ENCODE data around the gene DNAJC5.
"Not testable (repeated sequence)": the region's sequence is repeated elsewhere in the genome, so short reads cannot be mapped to it uniquely, and the experiment has no call there.

Gene DNAJC5

GRCh38 chr20:63913768-63914167 lies 18.8 kb downstream of the DNAJC5 start:
- Histone ChIP-seq H2AFZ (ENCODE audit: low read depth, low read length, severe bottlenecking) (no peak overlapping the region), H3F3A (ENCODE audit: insufficient read depth) (0 out of 2 replicates have a peak, but pooled peaks cover 4% of the 10 kb centered on the region), H3K9me3 (ENCODE audit: insufficient read depth, low read length) (0 out of 2 replicates have a peak, but pooled peaks cover 5% of the 10 kb centered on the region), H3K9me2 (replicated peaks; ENCODE audit: insufficient read depth, low read length) (no peaks in the 10 kb centered on the region), H3K9ac (ENCODE audit: low read length) (no peak overlapping the region), H3K36me3 (ENCODE audit: low read length) (no peaks in the 10 kb centered on the region), H3K27ac (ENCODE audit: low read depth, low read length) (no peak overlapping the region), H3K4me2 (ENCODE audit: low read depth, low read length, poor library complexity, severe bottlenecking) (no peak overlapping the region), H3K4me3 (ENCODE audit: insufficient read depth, low read length, poor library complexity, severe bottlenecking) (no peak overlapping the region), H4K20me1 (ENCODE audit: low read depth, low read length) (no peaks in the 10 kb centered on the region; the same call in 1 of the 2 replicates), H3K27me3 (ENCODE audit: low read length) (no peaks in the 10 kb centered on the region), H3K79me2 (ENCODE audit: insufficient read depth, low read length) (peaks cover 88% of the 10 kb centered on the region)
- TF ChIP-seq CTCF (IDR thresholded peaks at IDR 0.05; ENCODE audit: insufficient read depth, low read length, poor library complexity, severe bottlenecking) (no peak), EZH2phosphoT487 (conservative IDR thresholded peaks at IDR 0.05; ENCODE audit: low read length) (no peak)

GRCh38 chr20:63915471-63915870 lies 20.5 kb downstream of the DNAJC5 start:
- Histone ChIP-seq H3K4me2 (ENCODE audit: low read depth, low read length, poor library complexity, severe bottlenecking) (no peak overlapping the region), H3K4me3 (ENCODE audit: insufficient read depth, low read length, poor library complexity, severe bottlenecking) (no peak overlapping the region), H3K36me3 (ENCODE audit: low read length) (no peaks in the 10 kb centered on the region), H3F3A (ENCODE audit: insufficient read depth) (0 out of 2 replicates have a peak, but pooled peaks cover 4% of the 10 kb centered on the region), H2AFZ (ENCODE audit: low read depth, low read length, severe bottlenecking) (no peak overlapping the region), H3K79me2 (ENCODE audit: insufficient read depth, low read length) (peaks cover 74% of the 10 kb centered on the region), H4K20me1 (ENCODE audit: low read depth, low read length) (no peaks in the 10 kb centered on the region; the same call in 1 of the 2 replicates), H3K27me3 (ENCODE audit: low read length) (no peaks in the 10 kb centered on the region), H3K9me3 (ENCODE audit: insufficient read depth, low read length) (0 out of 2 replicates have a peak, but pooled peaks cover 5% of the 10 kb centered on the region), H3K9me2 (replicated peaks; ENCODE audit: insufficient read depth, low read length) (no peaks in the 10 kb centered on the region), H3K9ac (ENCODE audit: low read length) (no peak overlapping the region), H3K27ac (ENCODE audit: low read depth, low read length) (no peak overlapping the region)
- TF ChIP-seq EZH2phosphoT487 (conservative IDR thresholded peaks at IDR 0.05; ENCODE audit: low read length) (no peak), CTCF (IDR thresholded peaks at IDR 0.05; ENCODE audit: insufficient read depth, low read length, poor library complexity, severe bottlenecking) (no peak)

- not testable (repeated sequence) for H3K36me3 ChIP-seq (ENCODE audit: low read length); H3F3A ChIP-seq (ENCODE audit: insufficient read depth); H3K9me3 ChIP-seq (ENCODE audit: insufficient read depth, low read length); H3K4me2 ChIP-seq (ENCODE audit: low read depth, low read length, poor library complexity, severe bottlenecking); H3K27ac ChIP-seq (ENCODE audit: low read depth, low read length); H3K9ac ChIP-seq (ENCODE audit: low read length); H3K4me3 ChIP-seq (ENCODE audit: insufficient read depth, low read length, poor library complexity, severe bottlenecking); H3K27me3 ChIP-seq (ENCODE audit: low read length); H3K9me2 ChIP-seq (replicated peaks; ENCODE audit: insufficient read depth, low read length); H2AFZ ChIP-seq (ENCODE audit: low read depth, low read length, severe bottlenecking); H4K20me1 ChIP-seq (ENCODE audit: low read depth, low read length)
- peaks cover 69% of the 10 kb centered on the region for H3K79me2 ChIP-seq (ENCODE audit: insufficient read depth, low read length)
Observed at GRCh38 chr20:63916371-63916939, 21.5 kb downstream of the DNAJC5 start.

GRCh38 chr20:63917811-63918210 lies 22.9 kb downstream of the DNAJC5 start:
- H3K9me3 ChIP-seq (ENCODE audit: insufficient read depth, low read length) = 0 out of 2 replicates have a peak, but pooled peaks cover 5% of the 10 kb centered on the region
- TF ChIP-seq CTCF (IDR thresholded peaks at IDR 0.05; ENCODE audit: insufficient read depth, low read length, poor library complexity, severe bottlenecking) (no peak), EZH2phosphoT487 (conservative IDR thresholded peaks at IDR 0.05; ENCODE audit: low read length) (no peak)
- H4K20me1 ChIP-seq (ENCODE audit: low read depth, low read length) = no peaks in the 10 kb centered on the region; the same call in 1 of the 2 replicates
- no peaks in the 10 kb centered on the region for H3K36me3 ChIP-seq (ENCODE audit: low read length)
- no peak overlapping the region for H3K27ac ChIP-seq (ENCODE audit: low read depth, low read length)
- H3F3A ChIP-seq (ENCODE audit: insufficient read depth) = 0 out of 2 replicates have a peak, but pooled peaks cover 4% of the 10 kb centered on the region
- no peak overlapping the region for H3K9ac ChIP-seq (ENCODE audit: low read length)
- no peaks in the 10 kb centered on the region for H3K27me3 ChIP-seq (ENCODE audit: low read length)
- no peaks in the 10 kb centered on the region for H3K9me2 ChIP-seq (replicated peaks; ENCODE audit: insufficient read depth, low read length)
- H3K4me2 ChIP-seq (ENCODE audit: low read depth, low read length, poor library complexity, severe bottlenecking) = no peak overlapping the region
- no peak overlapping the region for H3K4me3 ChIP-seq (ENCODE audit: insufficient read depth, low read length, poor library complexity, severe bottlenecking)
- H3K79me2 ChIP-seq (ENCODE audit: insufficient read depth, low read length) = peaks cover 65% of the 10 kb centered on the region
- H2AFZ ChIP-seq (ENCODE audit: low read depth, low read length, severe bottlenecking) = no peak overlapping the region

All from SU-DHL-6 (cell line).